Skeletal muscle tissue (tissue), 4 donors: ENCODE results near the gene CRIP2. TPM values are rescaled to one million over a fixed set of nuclear protein-coding genes. Genes with fewer than 3 reads are reported as not detected.

ENCODE experiments used
- H3K27ac ChIP-seq: one replicate; pipeline ENCODE4 v1.7.0; 2013; ENCODE audit warnings: mild to moderate bottlenecking, low read depth, low read length, inconsistent platforms
- H3K27me3 ChIP-seq, 3 donors: one replicate each; pipeline ENCODE4 v1.7.0; 2013; ENCODE audit warnings: low read length in 3 of 3; ENCODE audit not compliant: control insufficient read depth in 3 of 3, insufficient read depth in 3 of 3
- H3K36me3 ChIP-seq, 3 donors: one replicate each; pipeline ENCODE4 v1.7.0; 2013; ENCODE audit warnings: low read length in 3 of 3; ENCODE audit not compliant: control insufficient read depth in 3 of 3, insufficient read depth in 3 of 3
- H3K4me1 ChIP-seq, 3 donors: one replicate each; pipeline ENCODE4 v1.7.0; 2013; ENCODE audit warnings: low read length in 3 of 3, mild to moderate bottlenecking in 3 of 3; ENCODE audit not compliant: control insufficient read depth in 3 of 3, insufficient read depth in 3 of 3
- H3K4me3 ChIP-seq, 3 donors: one replicate each; pipeline ENCODE4 v1.7.0; 2013; ENCODE audit warnings: low read length in 3 of 3
- H3K9ac ChIP-seq, 3 donors: one replicate each; pipeline ENCODE4 v1.7.0; 2013; ENCODE audit warnings: low read length in 3 of 3, mild to moderate bottlenecking in 3 of 3, moderate library complexity in 2 of 3, low read depth in 1 of 3
- H3K9me3 ChIP-seq, 3 donors: one replicate each; pipeline ENCODE4 v1.7.0; 2013; ENCODE audit warnings: low read length in 3 of 3; ENCODE audit not compliant: control insufficient read depth in 3 of 3
- total RNA-seq: library from RNA; depleted of rRNA; stranded (reverse); fragments of >200 nt; gene quantifications from one replicate; pipeline ENCODE4 v1.2.3, GENCODE V29; 2014
- donor health status: Osteomylitis.

CRIP2 gene
- total RNA-seq, 1 donor from 2014 or later, result 77.8 TPM

DNA sequence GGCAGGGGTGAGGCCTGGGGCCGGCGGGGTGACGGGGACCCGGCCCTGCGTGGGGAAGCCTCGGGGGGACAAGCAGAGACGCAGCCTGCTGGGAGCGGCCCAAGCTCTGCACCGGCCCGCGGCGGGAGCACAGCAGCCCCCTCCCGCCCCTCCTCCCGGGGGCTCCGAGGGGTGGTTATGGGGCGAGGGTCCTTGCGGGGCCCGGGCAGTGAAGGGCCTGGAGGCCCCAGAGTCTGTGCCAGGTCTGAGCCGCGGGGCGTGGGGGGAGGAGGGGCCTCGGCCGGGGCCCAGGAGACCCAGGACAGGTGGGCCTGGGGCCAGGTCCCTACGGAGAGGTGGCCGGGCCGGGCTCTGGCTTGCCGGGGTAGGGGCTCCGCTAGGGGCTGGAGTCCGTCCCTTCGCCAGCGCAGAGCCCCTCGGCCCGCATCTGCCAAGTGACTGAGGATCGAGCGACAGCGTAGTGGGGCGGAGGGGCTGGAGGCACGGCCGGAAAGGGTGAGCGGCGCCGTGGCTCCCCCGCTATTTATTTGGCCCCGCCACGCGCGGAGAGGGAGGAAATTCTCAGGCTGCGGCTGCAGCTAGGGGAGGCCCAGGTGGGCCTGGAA, 52.3 kb downstream of the CRIP2 start:
- peak overlapping the region; percentile 14 to 59 (median 45) for H3K4me3 ChIP-seq
- H3K9me3 ChIP-seq, result no peaks in the 10 kb centered on the region
- H3K27ac ChIP-seq, result no peak overlapping the region
- H3K4me1 ChIP-seq, result peaks cover 18 to 21% (median 19%) of the 10 kb centered on the region in 3 donors
- H3K27me3 ChIP-seq, result peaks cover 24 to 46% (median 27%) of the 10 kb centered on the region in 3 donors
- peak overlapping the region in 2 of 3 donors; percentile 20 to 50 for H3K9ac ChIP-seq
- H3K36me3 ChIP-seq, result no peaks in the 10 kb centered on the region

DNA sequence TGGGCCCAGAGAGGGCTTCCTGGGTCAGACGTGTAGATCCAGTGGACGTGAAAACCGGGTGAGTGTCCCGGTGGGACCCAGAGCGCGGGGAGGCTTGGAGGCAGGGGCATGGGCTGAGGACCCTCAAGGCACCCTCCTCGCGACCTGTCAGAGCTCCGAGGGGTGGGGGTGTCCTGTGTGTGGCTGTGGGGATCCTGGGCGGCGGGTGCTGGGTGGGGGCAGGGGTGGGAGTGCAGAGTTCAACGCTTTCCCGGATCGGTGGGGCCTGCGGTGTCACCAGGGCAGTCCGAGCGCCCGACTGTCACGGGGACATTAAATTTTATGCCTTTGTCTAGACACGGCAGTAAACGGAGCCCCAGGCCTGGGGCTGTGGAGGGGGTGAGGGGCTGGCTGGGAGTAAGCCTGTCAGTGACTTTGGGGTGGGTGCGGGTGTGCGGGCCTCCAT, 52.8 kb downstream of the CRIP2 start:
- Histone ChIP-seq H3K4me3 (peak overlapping the region; percentile 14 to 63 (median 59)), H3K36me3 (no peaks in the 10 kb centered on the region), H3K4me1 (peaks cover 18 to 21% (median 19%) of the 10 kb centered on the region in 3 donors), H3K27me3 (peaks cover 25 to 51% (median 27%) of the 10 kb centered on the region in 3 donors), H3K9me3 (no peaks in the 10 kb centered on the region), H3K27ac (no peak overlapping the region), H3K9ac (peak overlapping the region in 1 of 3 donors; percentile 50)

DNA sequence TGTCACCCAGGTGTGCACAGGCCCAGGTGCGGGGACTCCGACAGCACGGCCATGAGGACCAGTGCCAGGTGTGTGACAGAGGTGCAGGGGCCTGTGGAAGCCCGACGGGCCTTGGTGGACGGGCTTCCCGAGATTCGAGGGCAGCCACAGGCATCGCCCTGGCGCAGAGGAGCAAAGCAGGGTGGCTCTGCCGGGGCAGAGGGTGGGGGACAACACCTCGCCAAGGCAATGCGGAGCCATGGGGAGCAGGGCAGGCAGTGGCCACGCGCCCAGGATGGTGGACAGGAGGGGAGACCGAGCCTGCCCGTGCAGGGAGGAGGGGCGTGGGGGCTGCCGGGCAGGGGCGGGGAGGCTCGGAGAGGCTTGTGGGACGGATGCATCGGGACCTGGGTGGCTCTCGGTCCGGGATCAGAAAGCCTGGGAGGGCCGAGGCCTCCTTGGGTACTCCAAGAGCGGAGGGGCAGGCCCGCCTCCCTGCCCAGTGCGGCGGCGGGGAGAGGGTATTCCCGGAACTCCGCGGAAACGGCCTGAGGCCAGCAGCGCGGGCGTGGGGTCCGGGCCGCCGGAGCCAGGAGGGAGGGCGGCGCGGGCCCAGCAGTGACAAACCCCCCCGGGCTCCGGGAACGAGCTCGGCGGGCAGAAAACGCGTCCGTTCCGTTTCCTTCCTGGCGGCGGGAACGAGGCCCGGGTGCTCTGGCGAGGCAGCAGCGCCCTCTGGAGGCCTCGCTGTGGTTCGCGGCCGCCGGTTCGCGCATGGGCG, 53.4 kb downstream of the CRIP2 start:
- no peaks in the 10 kb centered on the region for H3K9me3 ChIP-seq
- H3K9ac ChIP-seq, result peak overlapping the region in 2 of 3 donors; percentile 67 to 74
- peaks cover 18 to 21% (median 19%) of the 10 kb centered on the region in 3 donors for H3K4me1 ChIP-seq
- H3K27ac ChIP-seq, result no peak overlapping the region
- peaks cover 27 to 54% (median 30%) of the 10 kb centered on the region in 3 donors for H3K27me3 ChIP-seq
- no peaks in the 10 kb centered on the region for H3K36me3 ChIP-seq
- H3K4me3 ChIP-seq, result peak overlapping the region in 2 of 3 donors; percentile 62 to 63

DNA sequence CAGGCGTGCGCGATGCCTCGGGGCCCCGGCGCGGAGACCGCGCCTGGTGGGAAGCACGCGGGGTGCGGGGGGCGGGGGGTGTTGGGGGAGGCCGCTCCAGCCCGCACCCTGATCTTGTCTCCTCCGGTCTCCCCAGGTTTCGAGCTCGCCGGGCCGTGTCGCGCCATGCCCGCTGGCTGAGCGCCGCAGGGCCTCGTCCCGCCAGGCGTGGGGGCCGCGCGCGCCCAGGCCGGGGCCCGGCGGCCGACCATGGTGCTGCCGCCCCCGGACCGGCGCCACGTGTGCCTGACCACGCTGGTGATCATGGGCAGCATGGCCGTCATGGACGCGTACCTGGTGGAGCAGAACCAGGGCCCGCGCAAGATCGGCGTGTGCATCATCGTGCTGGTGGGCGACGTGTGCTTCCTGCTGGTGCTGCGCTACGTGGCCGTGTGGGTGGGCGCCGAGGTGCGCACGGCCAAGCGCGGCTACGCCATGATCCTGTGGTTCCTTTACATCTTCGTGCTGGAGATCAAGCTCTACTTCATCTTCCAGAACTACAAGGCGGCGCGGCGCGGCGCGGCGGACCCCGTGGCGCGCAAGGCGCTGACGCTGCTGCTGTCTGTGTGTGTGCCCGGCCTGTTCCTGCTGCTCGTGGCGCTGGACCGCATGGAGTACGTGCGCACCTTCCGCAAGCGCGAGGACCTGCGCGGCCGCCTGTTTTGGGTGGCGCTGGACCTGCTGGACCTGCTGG, 54.1 kb downstream of the CRIP2 start:
- Histone ChIP-seq H3K9ac (peak overlapping the region in 1 of 3 donors; percentile 25), H3K4me1 (peaks cover 18 to 21% (median 19%) of the 10 kb centered on the region in 3 donors), H3K9me3 (no peaks in the 10 kb centered on the region), H3K27me3 (peaks cover 30 to 61% (median 33%) of the 10 kb centered on the region in 3 donors), H3K4me3 (peak overlapping the region in 2 of 3 donors; percentile 57 to 64), H3K27ac (no peak overlapping the region), H3K36me3 (no peaks in the 10 kb centered on the region)

DNA sequence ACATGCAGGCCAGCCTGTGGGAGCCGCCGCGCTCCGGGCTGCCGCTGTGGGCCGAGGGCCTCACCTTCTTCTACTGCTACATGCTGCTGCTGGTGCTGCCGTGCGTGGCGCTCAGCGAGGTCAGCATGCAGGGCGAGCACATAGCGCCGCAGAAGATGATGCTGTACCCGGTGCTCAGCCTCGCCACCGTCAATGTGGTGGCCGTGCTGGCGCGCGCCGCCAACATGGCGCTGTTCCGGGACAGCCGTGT, 54.6 kb downstream of the CRIP2 start:
- Histone ChIP-seq H3K4me1 (peaks cover 18 to 21% (median 19%) of the 10 kb centered on the region in 3 donors), H3K36me3 (no peaks in the 10 kb centered on the region), H3K27ac (no peak overlapping the region), H3K9ac (peak overlapping the region in 1 of 3 donors; percentile 25), H3K27me3 (peaks cover 30 to 64% (median 33%) of the 10 kb centered on the region in 3 donors), H3K9me3 (no peaks in the 10 kb centered on the region), H3K4me3 (peak overlapping the region in 1 of 3 donors; percentile 64)

Other genes with a start within 250 kb of the CRIP2 start
- gene BTBD6, start 226.3 kb upstream of the CRIP2 start, total RNA-seq, result 50.6 TPM
- gene BRF1, start 173.8 kb upstream of the CRIP2 start, total RNA-seq, result 38.1 TPM
- gene PACS2, start 160.1 kb upstream of the CRIP2 start, total RNA-seq, result 60.0 TPM
- under 0.01 TPM for gene TEX22, start 76.3 kb upstream of the CRIP2 start, total RNA-seq
- gene MTA1, start 55.0 kb upstream of the CRIP2 start, total RNA-seq, result 19.3 TPM
- 5.2 TPM for gene CRIP1, start 12.1 kb downstream of the CRIP2 start, total RNA-seq
- gene TEDC1, start 16.4 kb downstream of the CRIP2 start, total RNA-seq, result 2.1 TPM
- gene TMEM121, start 51.8 kb downstream of the CRIP2 start, total RNA-seq, result 3.1 TPM